Measurements from ENCODE around the gene TBC1D22A. TPM values are rescaled to one million over a fixed set of nuclear protein-coding genes. Genes with fewer than 3 reads are reported as not detected.

The TBC1D22A gene
- total RNA-seq, 1 experiment from 2014 or later: 26.0 TPM

DNA sequence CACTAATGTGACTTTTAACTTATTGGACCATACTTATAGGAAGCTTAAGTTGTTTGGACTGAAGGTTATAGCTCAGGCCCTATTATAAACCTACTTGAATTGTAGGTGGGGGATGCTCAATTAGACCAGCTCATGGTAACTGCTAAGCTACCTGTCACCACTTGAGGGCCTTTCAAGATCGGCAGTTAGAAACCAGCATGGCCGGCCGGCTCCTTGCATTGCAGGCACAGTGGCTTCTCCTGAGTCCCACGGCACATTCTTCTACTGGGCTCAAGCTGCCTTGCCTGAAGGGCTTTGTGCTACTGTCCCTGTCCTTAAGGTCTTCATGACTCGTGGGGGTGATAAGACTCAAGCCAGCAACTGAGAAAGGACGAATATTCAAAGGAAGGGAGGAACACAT lies 70.8 kb downstream of the TBC1D22A start:
- ChIA-PET POLR2A (interaction anchor here (0.6 to 1.9 kb wide), 3 partner anchors 10 to 1527 kb away, joined by 3 to 6 read pairs (median 4); no protein-coding TSS in a partner anchor), CTCF (interaction anchor here (1.3 to 5.8 kb wide), 3 partner anchors 11 to 34 kb away, joined by 4 to 31 read pairs (median 6); no protein-coding TSS in a partner anchor)
- Mint-ChIP-seq H3K27ac (ENCODE audit: low read depth, unreplicated experiment) (no peak overlapping the region), H3K36me3 (ENCODE audit: insufficient read depth, unreplicated experiment) (peaks cover 20% of the 10 kb centered on the region), H3K4me3 (ENCODE audit: unreplicated experiment) (no peak overlapping the region), H3K4me1 (ENCODE audit: insufficient read depth, unreplicated experiment) (peaks cover 30% of the 10 kb centered on the region), H3K27me3 (ENCODE audit: insufficient read depth, unreplicated experiment) (no peaks in the 10 kb centered on the region), H3K9me3 (ENCODE audit: unreplicated experiment) (peaks cover 31% of the 10 kb centered on the region)
- TF ChIP-seq, protein P1, sequence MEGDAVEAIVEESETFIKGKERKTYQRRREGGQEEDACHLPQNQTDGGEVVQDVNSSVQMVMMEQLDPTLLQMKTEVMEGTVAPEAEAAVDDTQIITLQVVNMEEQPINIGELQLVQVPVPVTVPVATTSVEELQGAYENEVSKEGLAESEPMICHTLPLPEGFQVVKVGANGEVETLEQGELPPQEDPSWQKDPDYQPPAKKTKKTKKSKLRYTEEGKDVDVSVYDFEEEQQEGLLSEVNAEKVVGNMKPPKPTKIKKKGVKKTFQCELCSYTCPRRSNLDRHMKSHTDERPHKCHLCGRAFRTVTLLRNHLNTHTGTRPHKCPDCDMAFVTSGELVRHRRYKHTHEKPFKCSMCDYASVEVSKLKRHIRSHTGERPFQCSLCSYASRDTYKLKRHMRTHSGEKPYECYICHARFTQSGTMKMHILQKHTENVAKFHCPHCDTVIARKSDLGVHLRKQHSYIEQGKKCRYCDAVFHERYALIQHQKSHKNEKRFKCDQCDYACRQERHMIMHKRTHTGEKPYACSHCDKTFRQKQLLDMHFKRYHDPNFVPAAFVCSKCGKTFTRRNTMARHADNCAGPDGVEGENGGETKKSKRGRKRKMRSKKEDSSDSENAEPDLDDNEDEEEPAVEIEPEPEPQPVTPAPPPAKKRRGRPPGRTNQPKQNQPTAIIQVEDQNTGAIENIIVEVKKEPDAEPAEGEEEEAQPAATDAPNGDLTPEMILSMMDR (IDR thresholded peaks at IDR 0.05; ENCODE audit: unreplicated experiment): no peak
- intact Hi-C loops (cut with micrococcal nuclease): no loop called here
- DNase-seq (ENCODE audit: unreplicated experiment): peak; percentile 42
- no TSS peak for BruUV-seq (replicated peaks)

DNA sequence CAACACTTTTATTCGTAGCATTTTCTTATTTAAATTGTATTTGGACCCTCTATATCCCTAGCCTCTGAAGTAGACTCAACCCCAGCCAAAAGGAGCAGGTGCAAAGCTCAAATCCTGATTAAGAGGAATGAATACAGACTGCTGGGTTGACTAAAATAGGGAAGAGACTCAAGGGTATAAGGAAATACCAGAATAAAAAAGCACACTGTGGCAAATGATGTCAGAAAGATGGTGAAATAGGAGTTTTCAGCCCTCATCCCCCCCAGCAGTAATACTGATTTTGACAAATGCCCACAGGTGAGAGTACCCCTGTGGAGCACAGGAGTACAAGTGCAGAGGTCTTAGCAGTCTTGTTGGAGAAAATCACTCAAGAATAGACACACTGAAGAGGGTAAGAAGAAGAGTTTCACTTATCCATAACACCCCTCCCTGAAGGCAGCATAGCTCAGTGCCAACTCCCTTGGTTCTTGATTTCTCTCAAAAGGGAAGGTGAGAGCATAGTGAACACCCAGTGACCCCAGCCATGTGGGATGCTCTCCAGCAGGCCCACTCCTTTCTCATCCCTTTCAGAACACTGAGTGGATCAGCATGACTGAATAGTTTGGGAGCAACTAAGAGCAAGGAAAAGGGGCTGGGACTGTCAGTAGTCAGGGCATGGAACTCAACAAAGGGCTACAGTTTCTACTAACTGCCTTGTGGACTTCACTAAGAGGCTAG lies 71.7 kb downstream of the TBC1D22A start:
- no TSS peak for BruUV-seq (replicated peaks)

DNA sequence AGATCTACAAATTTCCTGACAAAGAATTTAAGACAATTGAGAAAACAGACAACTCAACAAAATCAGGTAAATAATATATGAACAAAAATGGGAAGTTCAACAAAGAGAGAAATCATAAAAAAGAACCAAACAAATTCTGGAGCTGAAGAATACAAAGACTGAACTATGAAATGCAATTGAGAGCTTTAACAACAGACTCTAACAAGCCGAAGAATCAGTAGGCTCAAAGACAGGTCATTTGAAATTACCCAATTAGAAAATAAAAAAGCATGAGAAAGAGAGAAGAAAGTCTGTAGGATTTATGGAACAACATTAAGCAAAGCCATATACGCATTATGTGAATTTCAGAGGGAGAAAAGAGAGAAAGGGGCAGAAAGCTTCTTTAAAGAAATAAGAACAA lies 72.8 kb downstream of the TBC1D22A start:
- peaks cover 32% of the 10 kb centered on the region for H3K9me3 Mint-ChIP-seq (ENCODE audit: unreplicated experiment)
- ChIA-PET POLR2A (interaction anchor here (0.8 kb wide), 1 partner anchor 73 kb away, joined by 3 read pairs; the partner anchor contains the start of gene TBC1D22A), CTCF (interaction anchor here (1.3 to 5.8 kb wide), 2 partner anchors 9 to 31 kb away, joined by 4 to 31 read pairs; no protein-coding TSS in a partner anchor)
- no peak for DNase-seq (ENCODE audit: unreplicated experiment)
- BruUV-seq (replicated peaks): no TSS peak
- TF ChIP-seq, protein P1 (IDR thresholded peaks at IDR 0.05; ENCODE audit: unreplicated experiment): no peak
- H3K27ac Mint-ChIP-seq (ENCODE audit: low read depth, unreplicated experiment): no peak overlapping the region
- H3K36me3 Mint-ChIP-seq (ENCODE audit: insufficient read depth, unreplicated experiment): peaks cover 15% of the 10 kb centered on the region
- H3K4me1 Mint-ChIP-seq (ENCODE audit: insufficient read depth, unreplicated experiment): peaks cover 9% of the 10 kb centered on the region
- no peaks in the 10 kb centered on the region for H3K27me3 Mint-ChIP-seq (ENCODE audit: insufficient read depth, unreplicated experiment)
- H3K4me3 Mint-ChIP-seq (ENCODE audit: unreplicated experiment): no peak overlapping the region
- intact Hi-C loops (cut with micrococcal nuclease): no loop called here

More for the DNA sequence above, 71.7 kb downstream of the TBC1D22A start:
- peaks cover 20% of the 10 kb centered on the region for H3K4me1 Mint-ChIP-seq (ENCODE audit: insufficient read depth, unreplicated experiment)
- POLR2A ChIA-PET: interaction anchor here (1.9 kb wide), 1 partner anchor 9 kb away, joined by 6 read pairs; no protein-coding TSS in a partner anchor
- CTCF ChIA-PET: interaction anchor here (1.3 to 5.8 kb wide), 3 partner anchors 10 to 35 kb away, joined by 4 to 31 read pairs (median 6); no protein-coding TSS in a partner anchor
- intact Hi-C loops (cut with micrococcal nuclease): no loop called here
- no peak for DNase-seq (ENCODE audit: unreplicated experiment)
- H3K36me3 Mint-ChIP-seq (ENCODE audit: insufficient read depth, unreplicated experiment): peaks cover 15% of the 10 kb centered on the region
- no peaks in the 10 kb centered on the region for H3K27me3 Mint-ChIP-seq (ENCODE audit: insufficient read depth, unreplicated experiment)
- no peak overlapping the region for H3K4me3 Mint-ChIP-seq (ENCODE audit: unreplicated experiment)
- no peak overlapping the region for H3K27ac Mint-ChIP-seq (ENCODE audit: low read depth, unreplicated experiment)
- peaks cover 32% of the 10 kb centered on the region for H3K9me3 Mint-ChIP-seq (ENCODE audit: unreplicated experiment)
- TF ChIP-seq, protein P1 (IDR thresholded peaks at IDR 0.05; ENCODE audit: unreplicated experiment): no peak

DNA sequence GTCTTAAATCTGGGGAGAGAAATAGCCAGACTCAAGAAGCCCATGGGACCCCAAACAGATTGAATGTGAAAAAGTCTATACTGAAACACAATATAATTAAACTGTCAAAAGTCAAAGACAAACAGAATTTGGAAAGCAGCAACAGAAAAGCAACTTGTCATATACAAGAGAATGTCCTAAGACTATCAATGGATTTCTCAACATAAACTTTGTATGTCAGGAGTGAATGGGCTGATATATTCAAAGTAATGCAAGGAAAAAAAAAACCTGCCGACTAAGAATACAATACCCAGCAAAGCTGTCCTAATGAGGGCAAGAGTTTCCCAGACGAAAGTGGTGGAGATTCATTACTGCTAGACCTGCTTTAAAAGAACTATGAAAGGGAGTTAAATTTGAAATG lies 73.2 kb downstream of the TBC1D22A start:
- Mint-ChIP-seq H3K4me3 (ENCODE audit: unreplicated experiment) (no peak overlapping the region), H3K27ac (ENCODE audit: low read depth, unreplicated experiment) (no peak overlapping the region), H3K27me3 (ENCODE audit: insufficient read depth, unreplicated experiment) (no peaks in the 10 kb centered on the region), H3K9me3 (ENCODE audit: unreplicated experiment) (peaks cover 32% of the 10 kb centered on the region), H3K4me1 (ENCODE audit: insufficient read depth, unreplicated experiment) (peaks cover 6% of the 10 kb centered on the region), H3K36me3 (ENCODE audit: insufficient read depth, unreplicated experiment) (peaks cover 15% of the 10 kb centered on the region)
- intact Hi-C loops (cut with micrococcal nuclease): no loop called here
- POLR2A ChIA-PET: interaction anchor here (0.7 to 0.8 kb wide), 2 partner anchors 73 to 1602 kb away, joined by 3 to 4 read pairs; partner anchors contain the start of gene TBC1D22A
- CTCF ChIA-PET: interaction anchor here (0.5 to 1.3 kb wide), 3 partner anchors 9 to 379 kb away, joined by 3 to 4 read pairs (median 3); no protein-coding TSS in a partner anchor
- no peak for DNase-seq (ENCODE audit: unreplicated experiment)
- BruUV-seq (replicated peaks): no TSS peak
- TF ChIP-seq, protein P1 (IDR thresholded peaks at IDR 0.05; ENCODE audit: unreplicated experiment): no peak
